GM23338 (cell line): Measurements from ENCODE around the gene JOSD1. TPM values are rescaled to one million over a fixed set of nuclear protein-coding genes. Genes with fewer than 3 reads are reported as not detected.

Experiments used
- ATAC-seq: fragments of 200-7000 bp; cut with Tn5 transposase; 3 replicates; pipeline ENCODE4 v1.9.1; 2020
- DNase-seq: peaks from one replicate; pipeline ENCODE4 v3.0.0-alpha.2; 2015; ENCODE audit warnings: low spot score
- H2AFZ ChIP-seq: fragments of 200-600 bp; sonication (generic); 2 replicates; pipeline ENCODE4 v1.8.0; 2016; ENCODE audit warnings: antibody characterized with exemption, mild to moderate bottlenecking, moderate library complexity
- H3F3A ChIP-seq: fragments of 200-600 bp; sonication (generic); replicated peaks from 2 replicates; pipeline ENCODE4 v1.8.0; 2017; ENCODE audit warnings: antibody characterized with exemption, mixed run types, low read depth
- H3K27ac ChIP-seq: fragments of 200-600 bp; sonication (generic); 2 replicates; pipeline ENCODE4 v1.6.1; 2016; ENCODE audit warnings: low read depth
- H3K27me3 ChIP-seq: fragments of 200-600 bp; sonication (generic); 2 replicates; pipeline ENCODE4 v1.8.0; 2016; ENCODE audit warnings: mild to moderate bottlenecking, mixed run types, moderate library complexity; ENCODE audit not compliant: insufficient read depth
- H3K36me3 ChIP-seq: fragments of 200-600 bp; sonication (generic); 2 replicates; pipeline ENCODE4 v1.8.0; 2016; ENCODE audit warnings: mild to moderate bottlenecking; ENCODE audit not compliant: insufficient read depth
- H3K4me1 ChIP-seq: fragments of 200-600 bp; sonication (generic); 2 replicates; pipeline ENCODE4 v1.8.0; 2016; ENCODE audit warnings: mild to moderate bottlenecking, moderate library complexity; ENCODE audit not compliant: insufficient read depth
- H3K4me2 ChIP-seq: fragments of 200-600 bp; sonication (generic); 2 replicates; pipeline ENCODE4 v1.7.1; 2017; ENCODE audit warnings: mixed run types
- H3K4me3 ChIP-seq: fragments of 200-600 bp; sonication (generic); 2 replicates; pipeline ENCODE4 v1.6.1; 2016; ENCODE audit warnings: mixed run types
- H3K79me2 ChIP-seq: fragments of 200-600 bp; sonication (generic); replicated peaks from 2 replicates; pipeline ENCODE4 v1.8.0; 2017; ENCODE audit warnings: mild to moderate bottlenecking; ENCODE audit not compliant: insufficient read depth
- H3K9me2 ChIP-seq: fragments of 200-600 bp; sonication (generic); 2 replicates; pipeline ENCODE4 v1.8.0; 2017; ENCODE audit not compliant: insufficient read depth
- H4K20me1 ChIP-seq: fragments of 200-600 bp; sonication (generic); replicated peaks from 2 replicates; pipeline ENCODE4 v1.8.0; 2017; ENCODE audit warnings: mild to moderate bottlenecking; ENCODE audit not compliant: insufficient read depth
- H3K27ac Mint-ChIP-seq: 2 replicates; pipeline ENCODE4 v1.8.0; 2020; ENCODE audit warnings: inconsistent platforms, mild to moderate bottlenecking, moderate library complexity, mixed read lengths
- H3K27me3 Mint-ChIP-seq: 3 replicates; pipeline ENCODE4 v1.8.0; 2022; ENCODE audit warnings: low read depth, mild to moderate bottlenecking, moderate library complexity, mixed read lengths, inconsistent platforms; ENCODE audit not compliant: insufficient read depth, poor library complexity
- H3K36me3 Mint-ChIP-seq: 3 replicates; pipeline ENCODE4 v1.8.0; 2021; ENCODE audit warnings: low read depth, mild to moderate bottlenecking, inconsistent platforms, moderate library complexity, mixed read lengths
- H3K4me1 Mint-ChIP-seq: 3 replicates; pipeline ENCODE4 v1.8.0; 2020; ENCODE audit warnings: mild to moderate bottlenecking, inconsistent platforms, mixed read lengths
- H3K4me3 Mint-ChIP-seq: 3 replicates; pipeline ENCODE4 v1.8.0; 2021; ENCODE audit warnings: moderate library complexity, mild to moderate bottlenecking, inconsistent platforms, mixed read lengths
- H3K9me3 Mint-ChIP-seq: 3 replicates; pipeline ENCODE4 v1.8.0; 2020; ENCODE audit warnings: moderate library complexity, mild to moderate bottlenecking, inconsistent platforms, mixed read lengths
- CREB1 ChIP-seq: fragments of 250-450 bp; sonication (Bioruptor Pico); IDR thresholded peaks from 2 replicates; pipeline ENCODE4 v1.5.0; 2020; ENCODE audit warnings: low read depth, mild to moderate bottlenecking, moderate library complexity
- CTCF ChIP-seq, 2 experiments: fragments of 200-600 bp in 1 of 2; sonication (generic) in 1 of 2; conservative IDR thresholded peaks; 2 replicates each; pipeline versions ENCODE4 v1.5.1 to v1.6.1; 2016 to 2017; ENCODE audit warnings: antibody characterized with exemption in 2 of 2, low read depth in 2 of 2, mild to moderate bottlenecking in 2 of 2, moderate library complexity in 1 of 2
- ETS1 ChIP-seq: IDR thresholded peaks from 2 replicates; pipeline ENCODE4 v1.6.1; 2016; ENCODE audit warnings: antibody characterized with exemption
- EZH2 ChIP-seq: fragments of 200-600 bp; sonication (generic); IDR thresholded peaks from one replicate; pipeline ENCODE4 v1.8.0; 2017; ENCODE audit warnings: antibody characterized with exemption, mild to moderate bottlenecking, low read depth; ENCODE audit not compliant: unreplicated experiment
- EZH2phosphoT487 ChIP-seq: fragments of 200-600 bp; sonication (generic); IDR thresholded peaks from one replicate; pipeline ENCODE4 v1.8.1; 2018; ENCODE audit warnings: antibody characterized with exemption; ENCODE audit not compliant: unreplicated experiment
- JUNB ChIP-seq: IDR thresholded peaks from one replicate; pipeline ENCODE4 v1.6.1; 2016; ENCODE audit warnings: antibody characterized with exemption; ENCODE audit not compliant: unreplicated experiment
- NANOG ChIP-seq: IDR thresholded peaks from 2 replicates; pipeline ENCODE4 v1.6.1; 2016; ENCODE audit warnings: antibody characterized with exemption, borderline replicate concordance
- POLR2AphosphoS5 ChIP-seq: IDR thresholded peaks from 2 replicates; pipeline ENCODE4 v1.6.1; 2016; ENCODE audit warnings: antibody characterized with exemption, low read depth
- REST ChIP-seq: IDR thresholded peaks from one replicate; pipeline ENCODE4 v1.6.1; 2018; ENCODE audit warnings: antibody characterized with exemption; ENCODE audit not compliant: unreplicated experiment
- STAT1 ChIP-seq: IDR thresholded peaks from one replicate; pipeline ENCODE4 v1.6.1; 2016; ENCODE audit warnings: antibody characterized with exemption; ENCODE audit not compliant: unreplicated experiment
- ZNF114 ChIP-seq: fragments of 250-450 bp; sonication (Bioruptor Pico); IDR thresholded peaks from 2 replicates; pipeline ENCODE4 v1.5.0; 2020; ENCODE audit warnings: mild to moderate bottlenecking, moderate library complexity
- ZNF331 ChIP-seq: fragments of 250-450 bp; sonication (Bioruptor Pico); IDR thresholded peaks from 2 replicates; pipeline ENCODE4 v1.5.0; 2020; ENCODE audit warnings: low read depth, mild to moderate bottlenecking, moderate library complexity
- ZNF462 ChIP-seq: fragments of 250-450 bp; sonication (Bioruptor Pico); IDR thresholded peaks from 2 replicates; pipeline ENCODE4 v1.5.0; 2020; ENCODE audit warnings: mild to moderate bottlenecking, moderate library complexity
- polyA plus RNA-seq: library from polyadenylated mRNA; unstranded; fragments of >200 nt; fragmentation: Nextera tagmentation; extraction: Ambion mirVana; gene quantifications from 2 replicates; pipeline ENCODE4 v1.2.1, GENCODE V29; 2016
- total RNA-seq: library from RNA; depleted of rRNA; stranded (reverse); fragments of >200 nt; shearing (Covaris generic); gene quantifications from 2 replicates; pipeline ENCODE4 v1.2.3, GENCODE V29; 2014

JOSD1 gene
- total and polyA plus RNA-seq, 2 experiments from 2014 or later, result 4.6 to 19.7 TPM

GRCh38 chr22:38655519-38656255 lies 45.1 kb downstream of the JOSD1 start:
- Histone ChIP-seq H2AFZ (peak overlapping the region; percentile 49), H3K9me2 (no peaks in the 10 kb centered on the region), H3K4me2 (peak overlapping the region; percentile 99), H3K79me2 (0 out of 2 replicates have a peak, but pooled peaks cover 4% of the 10 kb centered on the region), H3F3A (no peaks in the 10 kb centered on the region), H3K4me1 (peaks cover 5% of the 10 kb centered on the region), H3K27me3 (no peaks in the 10 kb centered on the region), H3K27ac (peak overlapping the region; percentile 20; the same call in 1 of the 2 replicates), H3K36me3 (no peaks in the 10 kb centered on the region), H3K4me3 (peak overlapping the region; percentile 74), H4K20me1 (no peaks in the 10 kb centered on the region; the same call in 1 of the 2 replicates)
- Mint-ChIP-seq H3K36me3 (peaks cover 16% of the 10 kb centered on the region), H3K27me3 (peaks cover 6% of the 10 kb centered on the region), H3K4me1 (peaks cover 8% of the 10 kb centered on the region), H3K4me3 (peak overlapping the region; percentile 91), H3K27ac (peak overlapping the region; percentile 99), H3K9me3 (peaks cover 8% of the 10 kb centered on the region; the same call in 2 of the 3 replicates)
- ATAC-seq (peak; percentile 63), DNase-seq (no peak)
- TF ChIP-seq ZNF331 (CRISPR knock-in tag), result no peak
- TF ChIP-seq NANOG, result no peak
- TF ChIP-seq REST, result no peak
- no peak for TF ChIP-seq ETS1
- no peak for TF ChIP-seq STAT1
- no peak for TF ChIP-seq ZNF462 (CRISPR knock-in tag)
- no peak for TF ChIP-seq JUNB
- no peak for TF ChIP-seq CTCF (conservative IDR thresholded peaks at IDR 0.05; ENCODE audit: low read depth in 2 of 2)
- TF ChIP-seq POLR2AphosphoS5, result no peak; the same call in 1 of the 2 replicates
- no peak for TF ChIP-seq EZH2phosphoT487
- TF ChIP-seq EZH2, result no peak
- no peak for TF ChIP-seq ZNF114 (CRISPR knock-in tag)
- TF ChIP-seq CREB1, result no peak
